Left ventricle myocardium inferior (tissue), 1 donor: ENCODE data around the gene CNTNAP2. TPM values are rescaled to one million over a fixed set of nuclear protein-coding genes. Genes with fewer than 3 reads are reported as not detected.

Source experiments
- DNase-seq: peaks from one replicate; pipeline ENCODE4 v3.0.0-alpha.2; 2020
- H3K27ac ChIP-seq: fragments of 200-600 bp; replicated peaks from 2 replicates; pipeline ENCODE4 v1.8.0; 2021
- H3K27me3 ChIP-seq: fragments of 200-600 bp; 2 replicates; pipeline ENCODE4 v1.8.0; 2021; ENCODE audit warnings: low read depth
- H3K36me3 ChIP-seq: fragments of 200-600 bp; 2 replicates; pipeline ENCODE4 v1.8.0; 2021
- H3K4me1 ChIP-seq: fragments of 200-600 bp; 2 replicates; pipeline ENCODE4 v1.8.0; 2021
- H3K4me3 ChIP-seq: fragments of 200-600 bp; 2 replicates; pipeline ENCODE4 v1.8.0; 2021; ENCODE audit warnings: mild to moderate bottlenecking, moderate library complexity
- H3K9me3 ChIP-seq: fragments of 200-600 bp; replicated peaks from 2 replicates; pipeline ENCODE4 v1.8.0; 2021
- intact Hi-C: fragments of 100-400 bp; cut with micrococcal nuclease; formaldehyde crosslinking; loops from one replicate; pipeline ENCODE4 v1.11.0; 2022
- total RNA-seq: library from RNA; stranded (reverse); fragmentation: NEBNext Ultra II Directional; extraction: Animal tissue kit (Norgen Biotek cat#: 25700); gene quantifications from one replicate; pipeline ENCODE4 v1.2.1, GENCODE V29; 2021
- TF ChIP-seq, protein P1 (sequence below): fragments of 200-600 bp; IDR thresholded peaks from 2 replicates; pipeline ENCODE4 v1.8.0; 2021; ENCODE audit warnings: antibody characterized with exemption, mild to moderate bottlenecking, borderline replicate concordance
- donor health status: DM: no; HTN: yes; CAD: no; lungs with severe emphysema.

Gene CNTNAP2
- total RNA-seq, 1 donor from 2014 or later, result 0.99 TPM

GRCh38 chr7:147525325-147525724 lies 1408.7 kb downstream of the CNTNAP2 start:
- no peak for DNase-seq
- intact Hi-C loops, result no loop called here
- Histone ChIP-seq H3K4me1 (no peaks in the 10 kb centered on the region), H3K9me3 (no peaks in the 10 kb centered on the region), H3K27me3 (no peaks in the 10 kb centered on the region), H3K4me3 (no peak overlapping the region), H3K27ac (no peak overlapping the region), H3K36me3 (no peaks in the 10 kb centered on the region)
- TF ChIP-seq, protein P1, sequence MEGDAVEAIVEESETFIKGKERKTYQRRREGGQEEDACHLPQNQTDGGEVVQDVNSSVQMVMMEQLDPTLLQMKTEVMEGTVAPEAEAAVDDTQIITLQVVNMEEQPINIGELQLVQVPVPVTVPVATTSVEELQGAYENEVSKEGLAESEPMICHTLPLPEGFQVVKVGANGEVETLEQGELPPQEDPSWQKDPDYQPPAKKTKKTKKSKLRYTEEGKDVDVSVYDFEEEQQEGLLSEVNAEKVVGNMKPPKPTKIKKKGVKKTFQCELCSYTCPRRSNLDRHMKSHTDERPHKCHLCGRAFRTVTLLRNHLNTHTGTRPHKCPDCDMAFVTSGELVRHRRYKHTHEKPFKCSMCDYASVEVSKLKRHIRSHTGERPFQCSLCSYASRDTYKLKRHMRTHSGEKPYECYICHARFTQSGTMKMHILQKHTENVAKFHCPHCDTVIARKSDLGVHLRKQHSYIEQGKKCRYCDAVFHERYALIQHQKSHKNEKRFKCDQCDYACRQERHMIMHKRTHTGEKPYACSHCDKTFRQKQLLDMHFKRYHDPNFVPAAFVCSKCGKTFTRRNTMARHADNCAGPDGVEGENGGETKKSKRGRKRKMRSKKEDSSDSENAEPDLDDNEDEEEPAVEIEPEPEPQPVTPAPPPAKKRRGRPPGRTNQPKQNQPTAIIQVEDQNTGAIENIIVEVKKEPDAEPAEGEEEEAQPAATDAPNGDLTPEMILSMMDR, result no peak

DNA sequence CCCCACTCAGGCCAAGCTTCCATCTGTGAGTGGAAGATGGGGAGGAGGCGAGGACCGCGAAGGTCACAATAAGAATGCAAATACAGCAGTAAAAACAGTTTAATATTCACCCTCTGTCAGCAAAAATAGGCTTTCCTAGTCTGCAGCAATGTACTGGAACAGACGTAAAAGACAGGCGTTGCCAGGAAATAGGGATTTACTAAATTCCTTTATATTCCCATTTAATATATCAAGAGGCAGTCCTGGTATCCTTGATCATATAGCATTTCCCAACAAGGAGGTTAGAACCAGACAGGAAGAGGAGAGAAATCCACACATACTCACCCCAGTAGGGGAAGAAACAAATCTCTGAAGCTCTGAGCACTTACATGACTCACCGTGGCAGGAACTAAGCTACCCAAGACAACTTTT lies 1419.1 kb downstream of the CNTNAP2 start:
- Histone ChIP-seq H3K36me3 (no peaks in the 10 kb centered on the region), H3K27ac (no peak overlapping the region), H3K4me3 (no peak overlapping the region), H3K27me3 (no peaks in the 10 kb centered on the region), H3K4me1 (no peaks in the 10 kb centered on the region), H3K9me3 (no peaks in the 10 kb centered on the region)
- intact Hi-C loops, result no loop called here
- no peak for DNase-seq
- TF ChIP-seq, protein P1, result no peak

DNA sequence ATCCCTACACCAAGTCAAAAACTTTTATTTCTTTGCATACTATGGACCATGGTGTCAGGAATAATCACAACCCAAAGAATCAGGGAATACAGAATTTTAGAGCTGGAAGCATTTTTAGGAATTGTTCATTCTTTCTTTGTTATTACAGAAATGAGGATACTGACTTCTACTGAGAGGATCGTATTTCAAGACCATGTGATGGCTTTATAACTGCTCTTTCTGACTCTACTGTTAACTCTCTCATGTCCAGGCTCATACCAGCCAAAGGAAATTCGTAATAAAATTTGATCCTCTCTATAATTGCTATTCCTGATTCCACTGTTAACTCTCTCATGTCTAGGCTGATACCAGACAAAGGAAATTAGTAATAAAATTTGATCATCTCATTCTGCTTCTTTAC lies 1423.1 kb downstream of the CNTNAP2 start:
- Histone ChIP-seq H3K4me1 (no peaks in the 10 kb centered on the region), H3K9me3 (peaks cover 25% of the 10 kb centered on the region), H3K4me3 (no peak overlapping the region), H3K36me3 (no peaks in the 10 kb centered on the region), H3K27me3 (no peaks in the 10 kb centered on the region), H3K27ac (no peak overlapping the region)
- TF ChIP-seq, protein P1, result no peak
- intact Hi-C loops, result no loop called here
- DNase-seq, result no peak

DNA sequence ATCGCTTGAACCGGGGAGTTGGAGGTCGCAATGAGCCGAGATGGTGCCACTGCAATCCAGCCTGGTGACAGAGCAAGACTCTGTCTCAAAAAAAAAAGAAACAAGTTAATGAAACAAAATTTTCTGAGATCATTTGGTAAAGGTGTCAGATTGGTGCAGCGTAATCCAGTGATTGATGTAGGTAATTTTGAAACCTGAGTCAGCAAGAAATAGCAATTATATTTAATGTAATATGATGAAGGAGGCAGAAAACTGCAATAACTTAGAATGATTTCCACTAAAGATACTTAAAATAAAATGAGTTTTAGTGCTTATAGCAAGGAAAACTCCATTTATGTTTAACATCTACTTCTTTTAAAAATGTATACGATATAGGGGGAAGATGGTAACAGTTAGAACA lies 1424.1 kb downstream of the CNTNAP2 start:
- Histone ChIP-seq H3K9me3 (peaks cover 27% of the 10 kb centered on the region), H3K27me3 (no peaks in the 10 kb centered on the region), H3K4me1 (no peaks in the 10 kb centered on the region), H3K4me3 (no peak overlapping the region), H3K36me3 (no peaks in the 10 kb centered on the region), H3K27ac (no peak overlapping the region)
- intact Hi-C loops, result no loop called here
- TF ChIP-seq, protein P1, result no peak
- DNase-seq, result no peak

DNA sequence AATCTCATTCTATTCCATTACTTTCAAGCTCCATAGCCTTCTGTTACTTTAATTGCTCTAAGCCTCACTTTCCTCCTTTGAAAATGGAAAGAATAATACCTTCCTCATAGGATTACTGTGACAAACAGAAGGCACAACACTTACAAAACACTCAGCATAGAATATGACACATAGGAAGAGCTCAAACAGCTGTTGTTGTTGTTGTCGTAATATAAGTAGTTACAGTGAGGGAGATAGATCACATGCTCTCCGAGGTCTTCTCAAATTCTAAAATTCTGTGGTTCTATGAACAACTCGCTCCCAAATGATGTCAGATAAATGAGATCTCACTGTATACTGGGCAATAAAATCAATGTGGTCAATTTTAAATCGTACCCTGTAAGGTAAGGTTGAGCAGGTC lies 1424.7 kb downstream of the CNTNAP2 start:
- Histone ChIP-seq H3K36me3 (no peaks in the 10 kb centered on the region), H3K4me3 (no peak overlapping the region), H3K27me3 (no peaks in the 10 kb centered on the region), H3K9me3 (peaks cover 27% of the 10 kb centered on the region), H3K4me1 (no peaks in the 10 kb centered on the region), H3K27ac (no peak overlapping the region)
- DNase-seq, result no peak
- intact Hi-C loops, result no loop called here
- TF ChIP-seq, protein P1, result no peak
